Measurements from ENCODE around the gene KCNIP4.

GRCh38 chr4:21655031-21655430 is 293.5 kb downstream of the KCNIP4 start:
- TF ChIP-seq CTCF (conservative IDR thresholded peaks at IDR 0.05) (no peak), EZH2 (IDR thresholded peaks at IDR 0.05; ENCODE audit: low read depth) (no peak)
